Measurements from ENCODE around the gene CTSF. TPM values are rescaled to one million over a fixed set of nuclear protein-coding genes. Genes with fewer than 3 reads are reported as not detected.
"Not testable (repeated sequence)": the region's sequence is repeated elsewhere in the genome, so short reads cannot be mapped to it uniquely, and the experiment has no call there.

The CTSF gene
- total RNA-seq, 1 experiment from 2014 or later, result 28.7 TPM

- intact Hi-C loops (cut with micrococcal nuclease; ENCODE audit: unreplicated experiment) (no loop called here), in situ Hi-C loops (cut with HindIII; ENCODE audit: low pct_unique_long_range_greater_than_20kb, low sequenced_read_pairs) (no loop called here)
- no peaks in the 10 kb centered on the region for H3K4me1 ChIP-seq (ENCODE audit: control insufficient read depth, insufficient read depth, low read length)
- ATAC-seq (no peak), DNase-seq (ENCODE audit: low read depth, low spot score) (no peak)
- TF ChIP-seq REST (IDR thresholded peaks at IDR 0.05; ENCODE audit: insufficient read depth in 1 of 2, low read depth in 2 of 2, low read length in 1 of 2) (no peak), CTCF (IDR thresholded peaks at IDR 0.05) (no peak), SIN3A (IDR thresholded peaks at IDR 0.05; ENCODE audit: borderline replicate concordance, insufficient read depth, low read depth, low read length) (no peak), TCF7L2 (IDR thresholded peaks at IDR 0.05; ENCODE audit: low read depth, low read length) (no peak), POLR2AphosphoS5 (IDR thresholded peaks at IDR 0.05; ENCODE audit: low read depth, low read length) (no peak)
- no TSS peak for BruUV-seq (replicated peaks)
- ChIA-PET CTCF (no interaction called here), POLR2A (interaction anchor here (0.6 kb wide), 1 partner anchor 10 kb away, joined by 3 read pairs; no protein-coding TSS in a partner anchor)
- H3K4me3 ChIP-seq (ENCODE audit: low read depth in 2 of 2, low read length in 2 of 2), result no peak overlapping the region
- no peaks in the 10 kb centered on the region for H3K9me3 ChIP-seq (ENCODE audit: control insufficient read depth, insufficient read depth, low read depth, low read length)
- H3K27ac ChIP-seq (ENCODE audit: low read length), result no peak overlapping the region
- H3K27me3 ChIP-seq (ENCODE audit: control insufficient read depth, insufficient read depth, low read length), result no peaks in the 10 kb centered on the region
- no peaks in the 10 kb centered on the region for H3K36me3 ChIP-seq (ENCODE audit: control insufficient read depth, insufficient read depth, low read length)
These were observed 38.9 kb upstream of the CTSF start for GRCh38 chr11:66607126-66607834.

- H3K4me3 ChIP-seq (ENCODE audit: low read depth in 2 of 2, low read length in 2 of 2); intact Hi-C loops (cut with micrococcal nuclease; ENCODE audit: unreplicated experiment); H3K27ac ChIP-seq (ENCODE audit: low read length); in situ Hi-C loops (cut with HindIII; ENCODE audit: low pct_unique_long_range_greater_than_20kb, low sequenced_read_pairs); H3K27me3 ChIP-seq (ENCODE audit: control insufficient read depth, insufficient read depth, low read length); DNase-seq (ENCODE audit: low read depth, low spot score); H3K4me1 ChIP-seq (ENCODE audit: control insufficient read depth, insufficient read depth, low read length); H3K9me3 ChIP-seq (ENCODE audit: control insufficient read depth, insufficient read depth, low read depth, low read length); BruUV-seq (replicated peaks); ATAC-seq; CTCF ChIA-PET; H3K36me3 ChIP-seq (ENCODE audit: control insufficient read depth, insufficient read depth, low read length): not testable (repeated sequence)
- POLR2A ChIA-PET, result interaction anchor here (0.6 kb wide), 1 partner anchor 11 kb away, joined by 3 read pairs; no protein-coding TSS in a partner anchor
These were observed 38.2 kb upstream of the CTSF start for GRCh38 chr11:66606608-66607007.

- H3K4me3 ChIP-seq (ENCODE audit: low read depth in 2 of 2, low read length in 2 of 2), result no peak overlapping the region
- in situ Hi-C loops (cut with HindIII; ENCODE audit: low pct_unique_long_range_greater_than_20kb, low sequenced_read_pairs) (no loop called here), intact Hi-C loops (cut with micrococcal nuclease; ENCODE audit: unreplicated experiment) (no loop called here)
- ATAC-seq (no peak), DNase-seq (ENCODE audit: low read depth, low spot score) (no peak)
- no TSS peak for BruUV-seq (replicated peaks)
- no peaks in the 10 kb centered on the region; the same call in 1 of the 2 replicates for H3K36me3 ChIP-seq (ENCODE audit: control insufficient read depth, insufficient read depth, low read length)
- no peaks in the 10 kb centered on the region for H3K27me3 ChIP-seq (ENCODE audit: control insufficient read depth, insufficient read depth, low read length)
- no peaks in the 10 kb centered on the region for H3K9me3 ChIP-seq (ENCODE audit: control insufficient read depth, insufficient read depth, low read depth, low read length)
- no peak overlapping the region for H3K27ac ChIP-seq (ENCODE audit: low read length)
- H3K4me1 ChIP-seq (ENCODE audit: control insufficient read depth, insufficient read depth, low read length), result no peaks in the 10 kb centered on the region
- TF ChIP-seq SIN3A (IDR thresholded peaks at IDR 0.05; ENCODE audit: borderline replicate concordance, insufficient read depth, low read depth, low read length) (no peak), CTCF (IDR thresholded peaks at IDR 0.05) (no peak), REST (IDR thresholded peaks at IDR 0.05; ENCODE audit: insufficient read depth in 1 of 2, low read depth in 2 of 2, low read length in 1 of 2) (no peak), TCF7L2 (IDR thresholded peaks at IDR 0.05; ENCODE audit: low read depth, low read length) (no peak), POLR2AphosphoS5 (IDR thresholded peaks at IDR 0.05; ENCODE audit: low read depth, low read length) (no peak)
- CTCF ChIA-PET, result no interaction called here
- POLR2A ChIA-PET, result no interaction called here
These were observed 35.7 kb upstream of the CTSF start for GRCh38 chr11:66604155-66604554.

Measured in Panc1 (cell line).